NK-92 treated with Interleukin-12 subunit alpha and Interleukin-12 subunit beta, amount 100 ng/mL, for 24 hours (cell line): ENCODE measurements around the gene NUTM2D.
"Not testable (repeated sequence)": the region's sequence is repeated elsewhere in the genome, so short reads cannot be mapped to it uniquely, and the experiment has no call there.

ENCODE experiments used
- DNase-seq: peaks from one replicate; lab custom pipeline; 2025; lab: John Stamatoyannopoulos, UW

NUTM2D gene

GRCh38 chr10:87379115-87379514 is 21.6 kb downstream of the NUTM2D start:
- DNase-seq: not testable (repeated sequence)

DNA sequence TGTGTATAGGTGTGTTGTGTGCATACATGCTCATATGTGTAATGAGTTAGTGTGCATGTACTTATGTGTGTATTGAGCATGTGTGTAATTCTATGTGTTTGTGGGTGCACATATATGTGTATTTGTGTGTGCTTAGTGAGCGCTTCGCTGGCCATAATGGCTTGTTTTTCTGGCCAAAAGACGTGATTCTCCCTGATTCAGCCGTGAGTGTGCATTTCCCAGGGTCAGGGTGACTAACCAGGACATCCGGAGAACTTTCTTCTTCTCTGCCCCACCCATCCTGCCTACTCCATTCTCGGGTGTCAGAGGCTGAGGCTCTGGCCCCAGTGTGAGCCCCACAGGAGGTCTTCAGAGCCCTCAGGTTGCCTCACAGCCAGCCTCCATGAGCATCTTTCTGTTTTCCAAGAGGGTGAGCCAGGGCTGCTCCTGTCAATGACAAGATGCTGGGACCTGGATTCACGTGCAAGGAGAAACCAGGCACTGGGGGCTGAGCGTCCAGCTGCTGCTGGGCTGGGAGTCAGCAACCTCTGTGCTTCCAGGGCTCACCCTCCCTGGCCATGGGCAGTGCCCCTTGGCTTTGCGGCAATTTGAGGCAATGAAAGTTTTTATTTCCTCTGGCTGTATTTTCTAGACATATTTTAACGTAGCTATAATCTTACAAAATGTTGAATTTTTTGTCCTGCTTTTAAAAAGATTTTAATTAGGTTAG is 25.8 kb downstream of the NUTM2D start:
- DNase-seq: not testable (repeated sequence)

DNA sequence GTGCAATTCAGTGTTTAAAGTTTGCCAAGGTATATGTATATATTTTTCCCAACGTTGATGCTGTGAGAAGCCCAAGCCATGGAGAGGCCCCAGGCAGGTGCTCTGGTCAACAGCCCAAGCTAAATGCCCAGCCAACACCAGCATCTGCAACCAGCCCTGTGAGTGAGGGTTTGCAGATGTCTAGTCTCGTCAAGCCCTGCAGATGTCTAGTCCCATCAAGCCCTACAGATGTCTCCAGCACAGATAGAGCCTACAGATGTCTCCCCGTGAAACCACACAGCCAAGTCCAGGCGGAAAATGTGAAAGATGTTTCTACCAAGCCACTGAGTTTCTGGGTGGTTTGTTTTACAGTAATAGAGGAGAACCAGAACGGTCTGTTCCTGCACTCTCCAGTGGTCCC is 26.7 kb downstream of the NUTM2D start:
- DNase-seq: not testable (repeated sequence)

- DNase-seq: not testable (repeated sequence)
Measured at GRCh38 chr10:87385762-87386360, 28.3 kb downstream of the NUTM2D start.

DNA sequence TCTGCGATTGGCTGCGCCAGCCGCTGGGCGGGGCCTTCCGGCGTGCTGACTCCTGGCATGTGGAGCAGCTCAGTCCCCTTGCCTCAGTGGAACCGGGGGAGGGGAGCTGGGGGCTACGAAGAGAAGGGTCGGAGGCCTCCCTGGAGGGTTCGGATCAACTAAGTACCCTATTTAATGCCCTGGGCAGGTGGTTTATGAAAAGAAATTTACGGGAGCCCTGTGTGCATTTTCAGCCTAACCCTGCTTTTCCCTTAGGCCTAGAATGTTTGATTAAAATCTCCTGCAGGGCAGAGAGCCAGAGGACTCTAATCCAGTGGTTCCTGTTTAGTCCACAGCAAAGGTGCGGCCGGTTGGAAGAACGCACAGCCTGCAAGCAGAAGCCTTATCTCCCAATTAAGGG is 33.8 kb downstream of the NUTM2D start:
- DNase-seq: not testable (repeated sequence)

DNA sequence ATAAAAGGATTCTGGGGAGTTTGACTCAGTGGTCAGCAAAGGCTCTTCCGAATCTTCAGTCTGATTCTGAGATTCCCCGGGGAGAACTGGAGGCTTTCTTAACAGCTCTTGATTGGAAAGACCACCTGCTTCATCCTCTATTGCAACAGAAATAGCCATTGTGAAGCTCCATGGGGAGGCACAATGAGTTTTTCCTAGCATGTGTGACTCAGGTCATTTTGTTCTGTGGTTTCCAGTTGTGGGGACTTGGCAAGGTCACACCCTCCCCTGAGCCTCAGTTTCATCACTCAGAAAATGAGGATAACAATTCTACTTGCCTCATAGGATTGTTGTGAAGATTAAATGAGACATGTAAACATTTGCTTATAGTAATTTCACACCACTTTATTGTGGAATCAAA is 38.7 kb downstream of the NUTM2D start:
- not testable (repeated sequence) for DNase-seq

GRCh38 chr10:87398436-87398835 is 40.9 kb downstream of the NUTM2D start:
- DNase-seq: not testable (repeated sequence)

GRCh38 chr10:87407516-87408467 is 50.2 kb downstream of the NUTM2D start:
- not testable (repeated sequence) for DNase-seq

- DNase-seq: not testable (repeated sequence)
Measured at GRCh38 chr10:87413921-87414320, 56.4 kb downstream of the NUTM2D start.
